Spinal cord (tissue), 10 donors: ENCODE data around the gene SHLD2. TPM values are rescaled to one million over a fixed set of nuclear protein-coding genes. Genes with fewer than 3 reads are reported as not detected.
"Not testable (repeated sequence)": the region's sequence is repeated elsewhere in the genome, so short reads cannot be mapped to it uniquely, and the experiment has no call there.

Source experiments
- DNase-seq, 6 donors: peaks; one replicate each; pipeline versions ENCODE4 v3.0.0 to v3.0.0-alpha.2; 2013 to 2015; ENCODE audit warnings: low spot score in 6 of 6, low read depth in 4 of 6
- H3K27ac ChIP-seq: one replicate; pipeline ENCODE4 v1.5.1; 2013; ENCODE audit warnings: low read depth, low read length, control low read depth
- H3K27me3 ChIP-seq: one replicate; pipeline ENCODE4 v1.6.1; 2013; ENCODE audit warnings: low read length; ENCODE audit not compliant: control insufficient read depth, insufficient read depth
- H3K36me3 ChIP-seq: one replicate; pipeline ENCODE4 v1.6.1; 2013; ENCODE audit warnings: low read length; ENCODE audit not compliant: control insufficient read depth, insufficient read depth
- H3K4me1 ChIP-seq: one replicate; pipeline ENCODE4 v1.6.1; 2013; ENCODE audit warnings: low read length; ENCODE audit not compliant: control insufficient read depth, insufficient read depth
- H3K4me3 ChIP-seq: one replicate; pipeline ENCODE4 v1.5.1; 2013; ENCODE audit warnings: low read depth, low read length, control low read depth
- H3K9me3 ChIP-seq: one replicate; pipeline ENCODE4 v1.6.1; 2013; ENCODE audit warnings: low read length; ENCODE audit not compliant: control insufficient read depth, insufficient read depth
- WGBS: methylation state at CpG from one replicate; pipeline ENCODE4 v1.1.5; 2013; ENCODE audit warnings: missing lambda C conversion rate; ENCODE audit not compliant: insufficient coverage; 5-methylcytosine and 5-hydroxymethylcytosine counted together
- polyA plus RNA-seq, 2 donors: library from polyadenylated mRNA; unstranded; fragments of 120-200 nt; gene quantifications; one replicate each; pipeline ENCODE4 v1.2.1, GENCODE V29; 2013; ENCODE audit not compliant: insufficient read length in 2 of 2
- total RNA-seq, 2 donors: library from RNA; depleted of rRNA in 1 of 2; stranded (reverse); fragments of 120-200 nt in 1 of 2; fragments of >200 nt in 1 of 2; gene quantifications; one replicate each; pipeline versions ENCODE4 v1.2.3 to v1.2.4, GENCODE V29; 2013 to 2014
- donor health status: healthy.

SHLD2 gene
- total and polyA plus RNA-seq, 4 donors = 19.0 to 34.6 (median 28.4) TPM

DNA sequence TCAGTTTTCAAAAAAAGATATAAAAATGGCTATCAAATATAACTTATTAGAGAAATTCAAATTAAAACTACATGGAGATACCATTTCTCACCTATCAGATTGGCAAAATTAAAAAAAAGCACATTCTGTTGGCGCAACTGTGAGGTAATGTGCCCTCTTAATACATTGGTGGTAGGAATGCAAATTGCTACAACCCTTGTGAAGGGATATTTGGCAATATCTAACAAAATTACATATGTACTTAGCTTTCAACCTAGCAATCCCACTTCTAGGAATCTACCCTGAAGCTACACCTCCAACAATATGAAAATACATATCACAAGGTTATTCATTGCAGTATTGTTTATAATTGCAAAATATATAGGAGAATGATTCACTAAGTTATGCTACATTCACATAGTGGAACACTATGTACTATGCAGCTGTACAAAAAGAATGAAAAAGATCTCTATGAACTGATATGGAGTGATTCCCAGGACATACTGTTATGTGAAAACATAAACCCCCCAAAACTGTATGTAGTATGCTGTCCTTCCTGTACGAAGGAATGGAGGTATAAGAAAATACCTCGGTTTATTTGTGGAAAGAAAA is 67.8 kb downstream of the SHLD2 start:
- not testable (repeated sequence) for H3K4me3 ChIP-seq, H3K27me3 ChIP-seq, H3K27ac ChIP-seq, H3K9me3 ChIP-seq, H3K4me1 ChIP-seq, DNase-seq, H3K36me3 ChIP-seq
- 92% methylated on average over 2 of the region's 3 CpGs for WGBS

DNA sequence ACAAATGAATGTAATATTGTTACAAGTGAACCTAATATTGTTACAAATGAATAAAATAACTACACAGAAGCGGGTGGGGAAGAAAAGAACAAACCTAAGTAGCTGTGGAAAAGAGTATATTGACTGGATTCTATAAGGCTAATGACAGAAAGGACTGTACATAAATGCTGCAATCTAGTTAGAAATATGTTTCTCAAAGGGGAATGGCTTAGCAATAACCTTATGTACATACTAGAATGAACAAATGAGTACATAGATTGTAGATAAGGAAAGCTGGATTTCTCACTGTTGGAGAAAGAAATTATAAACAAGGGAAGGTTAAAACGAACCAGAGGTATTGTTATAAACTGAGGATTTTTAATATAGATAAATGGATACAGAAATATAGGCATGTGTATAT is 68.4 kb downstream of the SHLD2 start:
- not testable (repeated sequence) for H3K36me3 ChIP-seq, H3K27ac ChIP-seq, DNase-seq, H3K27me3 ChIP-seq, H3K4me3 ChIP-seq, H3K9me3 ChIP-seq, H3K4me1 ChIP-seq
- no CpG with 5 or more reads among the region's 2 CpGs for WGBS

DNA sequence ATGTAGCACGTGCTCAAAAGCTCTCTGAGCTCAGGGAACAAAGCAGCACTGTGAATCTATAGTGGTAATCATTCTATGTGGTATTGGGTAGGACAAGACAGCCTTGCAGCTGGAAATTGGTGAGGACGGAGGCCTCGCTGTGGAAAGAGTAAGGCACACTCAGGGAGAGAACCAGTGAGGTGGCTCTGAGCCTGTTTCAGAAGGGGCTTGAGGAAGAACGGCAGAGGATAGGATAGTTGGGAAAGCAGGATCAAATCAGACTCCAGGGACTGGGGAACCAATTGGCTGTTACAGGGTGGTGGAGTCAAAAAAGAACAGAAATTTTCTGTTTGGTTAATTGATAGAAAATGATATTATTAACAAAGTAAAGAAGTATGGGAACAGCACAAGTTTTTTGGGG is 74.9 kb downstream of the SHLD2 start:
- DNase-seq, H3K4me3 ChIP-seq, H3K36me3 ChIP-seq, H3K27me3 ChIP-seq, H3K27ac ChIP-seq, H3K9me3 ChIP-seq, H3K4me1 ChIP-seq: not testable (repeated sequence)
- WGBS = 77% methylated on average over 3 of the region's 4 CpGs

DNA sequence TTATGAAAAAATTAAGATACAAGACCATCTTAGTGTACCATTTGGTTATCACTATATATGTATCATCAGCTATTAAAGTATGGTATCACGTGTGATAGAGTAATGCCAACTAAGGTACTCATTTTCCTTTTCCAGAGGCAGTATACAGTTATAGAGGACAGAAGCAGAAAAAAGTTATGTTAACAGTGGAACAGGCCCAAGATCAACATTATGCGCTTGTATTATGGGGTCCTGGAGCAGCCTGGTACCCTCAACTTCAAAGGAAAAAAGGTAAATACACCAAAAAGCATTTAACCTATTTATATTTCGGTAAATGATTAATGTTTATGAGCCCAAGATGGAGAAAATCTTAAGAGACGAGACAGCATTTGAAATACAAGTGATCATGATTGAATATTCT is 75.7 kb downstream of the SHLD2 start:
- not testable (repeated sequence) for H3K27me3 ChIP-seq, H3K9me3 ChIP-seq, H3K4me3 ChIP-seq, H3K36me3 ChIP-seq, H3K4me1 ChIP-seq, DNase-seq, H3K27ac ChIP-seq
- no CpG with 5 or more reads among the region's 4 CpGs for WGBS

DNA sequence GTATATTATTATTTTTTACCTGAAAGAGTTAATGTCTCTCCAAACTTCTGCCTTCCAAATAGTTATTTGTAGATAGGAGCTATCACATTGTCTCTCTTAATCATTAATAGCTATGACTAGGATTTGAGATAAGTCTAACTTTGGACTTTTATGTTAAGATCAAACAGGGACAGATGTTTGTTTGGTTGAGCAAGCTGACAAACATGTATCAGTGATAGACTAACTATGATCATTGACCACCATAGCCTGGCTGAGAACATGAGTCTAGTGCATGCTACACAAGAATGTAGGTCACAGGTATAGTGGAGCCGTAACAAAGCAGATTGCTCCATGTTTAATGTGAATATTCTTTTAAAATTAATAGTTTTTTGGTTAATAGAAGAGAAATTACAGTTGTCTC is 76.7 kb downstream of the SHLD2 start:
- not testable (repeated sequence) for H3K27ac ChIP-seq
- whole genome bisulfite sequencing = no CpG with 5 or more reads among the region's 1 CpG

DNA sequence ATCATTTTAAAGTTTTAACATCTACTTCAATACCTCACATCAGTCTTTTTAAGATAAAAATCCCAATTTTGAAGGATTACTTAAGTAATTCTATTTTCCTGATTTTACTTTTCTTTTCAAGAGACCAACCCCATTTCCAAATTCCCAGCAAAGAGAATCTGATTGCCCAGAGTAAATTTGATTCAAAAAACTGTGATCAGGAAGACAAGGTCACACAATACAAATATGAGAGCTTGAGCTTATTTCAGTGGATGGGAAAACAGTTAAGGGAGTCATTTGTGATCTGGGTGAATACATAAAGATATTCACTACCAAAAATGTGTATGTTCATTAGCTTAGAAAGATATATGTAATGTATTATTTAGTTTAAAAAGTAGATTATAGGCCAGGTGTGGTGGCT is 77.2 kb downstream of the SHLD2 start:
- H3K27ac ChIP-seq, H3K4me3 ChIP-seq, DNase-seq, H3K9me3 ChIP-seq, H3K27me3 ChIP-seq, H3K36me3 ChIP-seq, H3K4me1 ChIP-seq: not testable (repeated sequence)

More for the DNA sequence above, 76.7 kb downstream of the SHLD2 start:
- not testable (repeated sequence) for H3K4me1 ChIP-seq, H3K4me3 ChIP-seq, H3K36me3 ChIP-seq, H3K27me3 ChIP-seq, H3K9me3 ChIP-seq, DNase-seq

DNA sequence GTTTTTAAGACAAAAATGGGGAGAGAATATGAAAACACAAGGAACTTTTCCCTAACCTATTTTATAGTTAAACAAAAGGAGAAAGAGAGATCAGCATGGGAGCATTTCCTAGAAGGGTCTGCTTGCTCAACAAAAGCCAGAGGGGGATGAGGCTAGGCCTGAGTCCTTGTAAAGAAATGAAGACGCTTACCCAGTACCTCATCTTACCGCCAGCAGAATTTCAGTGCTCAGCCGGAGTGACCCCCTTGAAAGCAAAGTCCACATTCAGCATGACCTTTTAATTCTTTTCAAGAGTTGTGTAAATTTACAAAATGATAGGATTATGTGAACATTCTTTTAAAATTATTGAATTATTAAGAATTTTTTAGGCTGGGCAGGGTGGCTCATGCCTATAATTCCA is 82.6 kb downstream of the SHLD2 start:
- DNase-seq, H3K9me3 ChIP-seq: not testable (repeated sequence)

DNA sequence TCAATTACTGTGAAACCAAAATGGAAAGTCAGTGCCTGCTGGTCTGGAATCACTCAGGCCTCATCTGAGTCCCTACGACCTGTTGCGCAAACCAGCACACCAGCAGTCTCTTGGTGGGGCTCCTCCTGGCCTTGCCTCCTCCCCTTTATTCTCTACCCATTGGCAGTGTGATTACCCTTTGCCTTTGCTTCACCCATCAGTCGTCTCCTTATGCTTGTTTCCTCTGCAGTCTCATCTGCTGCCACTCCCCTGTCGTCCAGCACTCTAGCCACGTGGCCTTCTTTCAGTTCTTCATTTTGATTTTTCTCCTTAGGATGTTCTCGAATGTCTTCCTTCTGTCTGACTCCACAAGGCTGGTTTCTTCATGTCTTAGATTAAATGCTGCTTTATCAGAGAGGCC is 89.4 kb downstream of the SHLD2 start:
- 79% methylated on average over 3 of the region's 6 CpGs for WGBS
- not testable (repeated sequence) for H3K4me1 ChIP-seq, H3K27me3 ChIP-seq, H3K36me3 ChIP-seq, H3K4me3 ChIP-seq, H3K27ac ChIP-seq, DNase-seq, H3K9me3 ChIP-seq

More for the DNA sequence above, 82.6 kb downstream of the SHLD2 start:
- H3K27ac ChIP-seq, H3K4me1 ChIP-seq, H3K36me3 ChIP-seq, H3K27me3 ChIP-seq, H3K4me3 ChIP-seq: not testable (repeated sequence)
- no CpG with 5 or more reads among the region's 3 CpGs for WGBS

DNA sequence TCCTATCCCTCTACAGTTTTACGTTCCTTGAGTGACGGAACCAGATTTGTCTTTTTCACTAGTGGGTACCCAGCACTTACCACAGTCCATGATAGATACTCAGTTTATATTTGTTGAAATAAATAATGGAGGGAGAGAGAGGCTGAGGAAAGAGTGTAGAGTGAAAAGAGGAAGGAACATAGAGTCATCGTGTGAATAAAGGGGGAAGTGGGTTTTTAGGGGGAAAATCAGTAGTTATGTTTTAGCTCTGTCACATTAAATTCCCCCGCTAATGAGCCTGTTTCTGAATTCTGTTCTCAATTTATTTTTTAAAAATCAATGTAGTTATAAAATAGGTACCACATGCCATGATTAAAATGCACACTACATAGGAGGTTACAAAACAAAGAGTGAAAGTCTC is 91.0 kb downstream of the SHLD2 start:
- no CpG with 5 or more reads among the region's 4 CpGs for WGBS
- not testable (repeated sequence) for DNase-seq, H3K27ac ChIP-seq, H3K9me3 ChIP-seq, H3K36me3 ChIP-seq, H3K4me3 ChIP-seq, H3K27me3 ChIP-seq, H3K4me1 ChIP-seq

DNA sequence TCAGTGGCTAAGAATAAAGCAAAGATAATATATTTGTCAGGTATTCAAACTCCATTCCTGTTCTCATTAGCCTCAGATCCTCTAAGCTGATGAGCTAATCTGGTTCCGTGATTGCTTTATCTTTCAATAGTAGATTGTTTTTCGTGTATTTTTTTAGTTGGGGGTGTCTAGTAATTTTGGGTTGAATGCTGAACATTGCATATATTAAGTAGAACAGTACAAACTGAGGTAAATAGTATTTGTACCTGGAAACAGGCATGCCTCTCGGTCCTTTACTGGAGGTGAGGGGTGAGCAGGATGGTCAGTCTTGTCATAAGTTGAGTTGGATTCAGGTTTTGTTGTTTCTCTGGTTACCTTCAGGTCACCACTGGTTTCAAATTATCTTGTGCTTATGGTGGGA is 92.6 kb downstream of the SHLD2 start:
- H3K27ac ChIP-seq, DNase-seq, H3K4me1 ChIP-seq, H3K4me3 ChIP-seq, H3K27me3 ChIP-seq, H3K36me3 ChIP-seq, H3K9me3 ChIP-seq: not testable (repeated sequence)
- WGBS = 100% methylated on average over 1 of the region's 3 CpGs
